NCI-H524 (cell line): ENCODE measurements around the gene CHMP2A.
"Not testable (repeated sequence)": the region's sequence is repeated elsewhere in the genome, so short reads cannot be mapped to it uniquely, and the experiment has no call there.

Experiments used
- DNase-seq, 2 experiments: peaks; one replicate each; lab custom pipeline; 2025; lab: John Stamatoyannopoulos, UW

The CHMP2A gene

DNA sequence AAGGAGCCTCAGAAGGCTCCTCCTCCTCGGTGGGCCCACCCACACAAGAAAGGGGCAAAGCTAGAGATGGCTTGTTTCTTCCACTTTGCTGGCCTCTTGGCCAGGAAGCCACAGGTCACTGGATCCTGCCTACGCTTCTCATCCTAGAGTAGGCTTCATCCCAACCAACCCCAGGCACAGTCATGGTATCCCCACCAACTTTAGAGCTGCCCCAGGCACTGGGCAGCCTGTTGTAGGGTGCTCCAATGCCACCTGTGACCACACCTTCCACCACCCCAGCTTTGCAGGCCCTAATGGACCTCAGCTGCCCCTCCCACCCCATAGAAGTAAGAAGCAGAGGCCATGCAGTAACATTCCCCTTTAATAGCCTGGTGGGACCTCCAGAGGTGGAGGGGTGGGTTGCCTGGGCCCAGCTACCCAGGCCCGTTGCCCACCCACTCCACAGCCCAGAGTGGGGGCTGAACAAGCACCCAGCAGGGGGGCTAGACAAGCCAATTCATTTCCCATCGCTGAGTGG lies 522 bp upstream of the CHMP2A start:
- no peak for DNase-seq

DNA sequence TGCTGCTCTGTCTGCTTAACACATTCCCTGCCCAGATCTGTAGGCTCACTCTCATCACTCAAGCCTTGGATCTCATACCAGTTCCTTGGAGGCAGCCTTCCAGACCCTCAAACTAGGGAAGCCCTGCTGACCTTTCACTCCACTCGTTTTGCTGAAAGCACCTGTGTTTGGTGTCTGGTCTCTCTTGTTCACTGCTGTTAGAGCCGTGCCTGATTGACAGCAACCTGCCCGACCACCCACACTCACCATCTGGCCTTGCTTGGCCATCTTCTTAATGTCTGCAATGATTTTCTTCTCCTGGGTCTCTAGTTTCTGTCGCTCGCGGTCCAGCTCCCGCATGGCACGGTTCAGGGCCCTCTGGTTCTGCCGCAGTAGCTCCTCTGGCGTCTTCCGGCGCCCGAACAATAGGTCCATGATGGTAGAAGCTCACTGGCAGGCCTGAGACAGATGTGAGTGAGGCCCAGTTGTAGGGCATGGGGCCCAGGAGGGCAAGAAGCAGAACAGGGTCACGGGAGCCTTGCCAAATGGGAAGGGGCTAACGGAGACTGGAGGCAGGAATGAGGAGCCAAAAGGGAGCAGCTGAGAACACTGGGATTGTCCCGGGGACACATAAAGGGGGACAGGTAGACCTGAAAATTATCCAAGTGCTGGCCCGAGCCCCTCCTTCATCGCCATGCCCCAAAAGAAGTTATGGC lies 959 bp downstream of the CHMP2A start:
- no peak for DNase-seq

DNA sequence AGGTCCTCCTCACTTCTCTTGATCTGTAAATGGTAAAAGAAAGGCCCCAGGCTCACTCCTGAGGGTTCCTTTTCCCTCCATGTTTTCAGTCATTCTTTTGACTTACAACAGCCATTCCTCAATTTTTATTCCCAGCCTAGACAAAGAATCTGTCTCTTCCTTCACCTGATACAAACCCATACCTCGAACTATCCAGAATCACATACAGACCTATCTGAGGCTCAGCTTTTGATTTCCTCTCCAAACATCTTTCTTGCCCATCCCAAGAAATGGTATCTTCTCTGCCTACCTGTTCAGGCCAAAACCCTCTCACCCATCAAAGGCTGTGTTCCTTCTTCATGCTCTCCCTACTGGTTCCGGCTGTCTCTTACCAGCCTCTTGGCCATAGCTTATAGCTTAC lies 2.2 kb downstream of the CHMP2A start:
- no peak for DNase-seq

DNA sequence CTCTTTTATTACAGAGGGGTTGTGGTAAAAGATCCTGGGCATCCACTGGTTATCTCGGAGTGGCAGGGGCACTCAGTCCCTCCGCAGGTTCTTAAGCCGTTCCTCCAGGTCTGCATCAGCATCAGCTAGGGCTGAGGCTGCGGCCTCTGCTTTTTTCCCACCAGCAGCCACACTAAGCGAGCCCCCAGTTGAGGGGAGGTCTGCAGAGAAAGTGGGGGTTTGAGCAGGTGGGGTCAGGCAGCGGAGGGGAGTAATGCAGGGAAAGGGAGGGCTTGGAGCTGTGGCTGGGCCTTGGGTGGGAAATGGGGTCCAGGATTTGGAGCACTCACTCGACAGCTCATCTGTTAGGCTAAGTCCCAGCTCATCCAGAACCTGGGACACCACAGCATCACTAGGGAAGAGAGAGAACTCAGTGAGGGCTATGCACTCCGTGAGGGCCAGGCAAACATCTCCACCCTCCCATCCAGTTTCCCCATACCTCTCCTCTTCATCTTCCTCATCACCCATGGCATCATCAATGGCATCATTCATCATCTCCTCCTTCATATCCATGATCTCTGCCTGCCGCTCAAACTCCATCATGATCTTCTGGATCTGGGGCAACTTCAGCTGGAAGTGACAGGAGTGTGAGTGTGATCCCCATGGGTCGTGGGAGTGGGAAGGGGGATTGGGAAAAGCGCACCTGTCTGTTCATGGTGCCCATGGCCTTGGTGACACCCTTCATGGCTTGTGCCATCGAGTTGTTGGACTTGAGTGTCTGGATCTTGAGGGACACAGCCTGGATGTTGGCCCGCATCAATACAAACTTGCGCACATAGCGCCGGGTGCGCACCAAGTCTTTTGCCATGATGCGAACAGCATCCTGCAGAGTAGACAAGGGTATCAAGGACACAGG lies 3.1 kb downstream of the CHMP2A start:
- no peak for DNase-seq

DNA sequence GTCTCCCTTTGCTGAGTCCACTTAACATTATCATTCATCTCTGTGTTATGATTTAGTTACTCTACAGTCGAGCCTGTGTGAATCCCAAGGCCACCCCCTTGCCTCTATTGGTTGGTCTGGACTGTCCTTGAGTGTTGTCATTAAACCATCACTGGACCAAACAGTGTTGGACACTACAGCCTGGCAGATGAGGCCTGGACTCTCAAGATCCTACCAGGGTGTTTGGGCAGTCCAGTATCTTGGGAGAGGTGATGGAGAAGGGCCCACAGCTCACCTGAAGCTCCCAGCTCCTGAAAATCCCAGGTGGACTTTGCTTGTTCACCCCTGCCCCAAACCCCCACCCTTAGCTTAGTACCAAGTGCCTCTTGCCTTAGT lies 3.8 kb downstream of the CHMP2A start:
- DNase-seq: no peak

DNA sequence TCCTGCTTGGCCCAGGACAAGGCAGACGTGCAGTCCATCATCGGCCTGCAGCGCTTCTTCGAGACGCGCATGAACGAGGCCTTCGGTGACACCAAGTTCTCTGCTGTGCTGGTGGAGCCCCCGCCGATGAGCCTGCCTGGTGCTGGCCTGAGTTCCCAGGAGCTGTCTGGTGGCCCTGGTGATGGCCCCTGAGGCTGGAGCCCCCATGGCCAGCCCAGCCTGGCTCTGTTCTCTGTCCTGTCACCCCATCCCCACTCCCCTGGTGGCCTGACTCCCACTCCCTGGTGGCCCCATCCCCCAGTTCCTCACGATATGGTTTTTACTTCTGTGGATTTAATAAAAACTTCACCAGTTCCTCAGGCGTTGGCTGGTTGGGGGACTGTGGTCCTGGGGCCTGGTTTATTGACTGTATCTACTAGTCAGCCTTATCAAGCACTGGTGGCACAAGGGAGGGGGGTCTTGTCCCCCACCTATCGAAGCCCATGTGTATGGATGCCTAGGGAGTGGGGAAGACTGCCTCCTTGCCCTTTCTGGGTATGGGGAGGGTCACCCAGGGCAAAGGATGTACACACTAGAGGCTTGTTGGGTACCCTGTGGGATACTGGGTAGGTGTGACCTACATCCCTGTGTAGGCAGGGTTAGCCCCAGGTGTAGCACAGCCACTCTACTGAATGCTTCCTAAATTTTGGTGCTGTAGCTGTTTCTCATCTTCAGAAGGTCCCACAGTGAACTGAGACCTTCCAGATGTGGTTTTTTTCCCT lies 4.4 kb downstream of the CHMP2A start:
- DNase-seq: no peak

DNA sequence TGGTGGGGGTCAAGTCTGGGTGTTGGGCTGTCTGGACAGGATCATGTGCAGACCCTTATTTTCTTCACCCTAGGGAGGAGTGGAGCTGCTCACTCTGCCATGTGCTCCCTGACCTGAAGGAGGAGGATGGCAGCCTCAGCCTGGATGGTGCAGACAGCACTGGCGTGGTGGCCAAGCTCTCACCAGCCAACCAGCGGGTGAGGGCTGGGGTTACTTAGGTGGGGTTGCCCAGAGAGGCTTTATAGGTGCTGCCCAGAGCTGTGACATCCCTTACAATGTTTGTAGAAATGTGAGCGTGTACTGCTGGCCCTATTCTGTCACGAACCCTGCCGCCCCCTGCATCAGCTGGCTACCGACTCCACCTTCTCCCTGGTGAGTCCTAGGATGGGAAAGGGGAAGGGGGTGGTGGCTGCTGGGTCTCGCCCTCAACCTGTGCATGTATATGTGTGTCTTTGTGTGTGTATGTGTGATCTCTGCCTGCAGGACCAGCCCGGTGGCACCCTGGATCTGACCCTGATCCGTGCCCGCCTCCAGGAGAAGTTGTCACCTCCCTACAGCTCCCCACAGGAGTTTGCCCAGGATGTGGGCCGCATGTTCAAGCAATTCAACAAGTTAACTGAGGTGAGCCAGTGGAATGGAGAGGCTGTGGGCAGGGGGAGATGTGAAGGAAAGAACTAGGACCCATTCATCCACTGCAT lies 5.1 kb downstream of the CHMP2A start:
- no peak for DNase-seq

DNA sequence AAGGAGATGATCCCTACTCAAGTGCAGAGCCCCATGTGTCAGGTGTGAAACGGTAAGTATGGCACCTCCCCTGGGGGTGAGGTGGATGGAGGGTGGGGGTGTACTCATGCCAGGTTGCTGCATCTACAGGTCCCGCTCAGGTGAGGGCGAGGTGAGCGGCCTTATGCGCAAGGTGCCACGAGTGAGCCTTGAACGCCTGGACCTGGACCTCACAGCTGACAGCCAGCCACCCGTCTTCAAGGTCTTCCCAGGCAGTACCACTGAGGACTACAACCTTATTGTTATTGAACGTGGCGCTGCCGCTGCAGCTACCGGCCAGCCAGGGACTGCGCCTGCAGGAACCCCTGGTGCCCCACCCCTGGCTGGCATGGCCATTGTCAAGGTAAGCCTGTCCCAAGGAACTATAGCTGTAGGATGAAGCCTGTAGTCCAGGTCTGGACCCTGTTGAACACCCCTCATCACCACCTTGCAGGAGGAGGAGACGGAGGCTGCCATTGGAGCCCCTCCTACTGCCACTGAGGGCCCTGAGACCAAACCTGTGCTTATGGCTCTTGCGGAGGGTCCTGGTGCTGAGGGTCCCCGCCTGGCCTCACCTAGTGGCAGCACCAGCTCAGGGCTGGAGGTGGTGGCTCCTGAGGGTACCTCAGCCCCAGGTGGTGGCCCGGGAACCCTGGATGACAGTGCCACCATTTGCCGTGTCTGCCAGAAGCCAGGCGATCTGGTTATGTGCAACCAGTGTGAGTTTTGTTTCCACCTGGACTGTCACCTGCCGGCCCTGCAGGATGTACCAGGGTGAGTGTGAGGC lies 5.8 kb downstream of the CHMP2A start:
- no peak for DNase-seq

DNA sequence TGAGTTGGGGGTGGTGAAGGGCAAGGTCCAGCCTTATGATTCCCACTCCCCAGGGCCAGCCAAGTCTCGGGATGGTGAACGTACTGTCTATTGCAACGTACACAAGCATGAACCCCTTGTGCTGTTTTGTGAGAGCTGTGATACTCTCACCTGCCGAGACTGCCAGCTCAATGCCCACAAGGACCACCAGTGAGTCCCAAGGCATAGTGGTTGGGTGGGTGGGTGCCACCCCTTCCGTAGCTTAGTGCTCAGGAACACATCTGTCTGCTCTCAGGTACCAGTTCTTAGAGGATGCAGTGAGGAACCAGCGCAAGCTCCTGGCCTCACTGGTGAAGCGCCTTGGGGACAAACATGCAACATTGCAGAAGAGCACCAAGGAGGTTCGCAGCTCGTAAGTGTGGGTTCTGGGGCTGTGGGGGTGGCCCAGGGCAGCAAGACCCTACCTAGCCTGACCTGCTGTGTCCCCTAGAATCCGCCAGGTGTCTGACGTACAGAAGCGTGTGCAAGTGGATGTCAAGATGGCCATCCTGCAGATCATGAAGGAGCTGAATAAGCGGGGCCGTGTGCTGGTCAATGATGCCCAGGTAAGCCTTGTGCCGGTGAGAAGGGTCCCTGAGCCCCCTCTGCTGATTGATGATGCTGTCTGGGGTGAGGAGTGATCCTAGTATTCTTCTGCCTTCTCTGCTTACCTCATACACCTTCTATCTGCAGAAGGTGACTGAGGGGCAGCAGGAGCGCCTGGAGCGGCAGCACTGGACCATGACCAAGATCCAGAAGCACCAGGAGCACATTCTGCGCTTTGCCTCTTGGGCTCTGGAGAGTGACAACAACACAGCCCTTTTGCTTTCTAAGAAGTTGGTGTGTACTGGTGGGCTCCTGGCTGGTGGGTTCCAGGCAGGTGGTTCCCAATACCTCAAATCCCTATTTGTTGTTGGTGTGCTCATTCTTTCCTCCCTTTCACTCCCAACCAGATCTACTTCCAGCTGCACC lies 7.3 kb downstream of the CHMP2A start:
- no peak for DNase-seq

DNA sequence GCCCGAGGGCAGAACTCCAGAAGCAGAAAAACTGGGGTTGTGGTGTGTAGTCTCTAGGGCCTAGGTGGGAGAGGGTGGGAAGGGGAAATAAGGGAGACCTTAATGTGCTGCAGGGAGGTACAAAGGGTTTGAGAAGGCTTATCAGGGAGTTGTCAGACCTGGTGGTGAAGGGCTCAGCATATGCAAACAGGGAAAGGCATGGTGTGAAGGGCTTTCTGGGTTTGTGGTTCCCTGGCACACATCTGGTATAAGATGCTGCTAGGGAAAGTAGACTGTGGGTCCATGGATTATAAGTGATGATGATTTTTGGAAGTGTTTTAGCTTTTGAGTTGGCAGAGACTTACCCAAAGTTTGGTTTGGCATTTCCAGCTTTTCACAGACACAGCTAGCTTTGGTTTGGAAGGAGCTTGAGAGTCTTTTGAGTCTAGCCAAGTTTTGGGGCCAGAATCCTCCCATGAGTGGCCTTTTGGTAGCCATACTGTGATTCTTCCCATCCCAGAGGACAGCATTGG lies 8.8 kb downstream of the CHMP2A start:
- no peak for DNase-seq

DNA sequence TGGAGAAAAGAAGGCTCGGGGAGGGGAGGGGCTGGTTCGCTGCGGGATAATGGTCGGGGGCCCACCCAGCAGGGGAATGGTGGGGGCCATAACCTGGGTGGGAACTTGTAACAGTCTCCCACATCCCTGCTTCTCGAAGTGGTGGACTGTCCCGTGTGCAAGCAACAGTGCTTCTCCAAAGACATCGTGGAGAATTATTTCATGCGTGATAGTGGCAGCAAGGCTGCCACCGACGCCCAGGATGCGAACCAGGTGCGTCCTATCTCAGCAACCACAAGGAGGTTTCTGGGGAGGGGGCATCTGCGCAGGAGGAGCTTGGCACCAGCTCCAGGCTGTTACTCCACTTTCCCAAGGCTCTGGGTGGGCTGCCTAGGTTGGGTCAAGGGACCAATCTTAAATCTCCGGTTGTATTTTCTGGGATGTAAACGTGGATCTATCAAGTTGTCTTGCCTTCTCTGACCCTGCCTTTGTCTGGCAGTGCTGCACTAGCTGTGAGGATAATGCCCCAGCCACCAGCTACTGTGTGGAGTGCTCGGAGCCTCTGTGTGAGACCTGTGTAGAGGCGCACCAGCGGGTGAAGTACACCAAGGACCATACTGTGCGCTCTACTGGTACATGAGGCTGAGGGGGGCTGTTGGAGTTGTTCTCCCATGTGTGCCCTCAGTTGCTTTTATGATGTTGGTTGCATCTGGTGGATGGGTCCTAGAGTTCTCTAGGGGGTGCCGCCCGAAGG lies 9.5 kb downstream of the CHMP2A start:
- DNase-seq: no peak

DNA sequence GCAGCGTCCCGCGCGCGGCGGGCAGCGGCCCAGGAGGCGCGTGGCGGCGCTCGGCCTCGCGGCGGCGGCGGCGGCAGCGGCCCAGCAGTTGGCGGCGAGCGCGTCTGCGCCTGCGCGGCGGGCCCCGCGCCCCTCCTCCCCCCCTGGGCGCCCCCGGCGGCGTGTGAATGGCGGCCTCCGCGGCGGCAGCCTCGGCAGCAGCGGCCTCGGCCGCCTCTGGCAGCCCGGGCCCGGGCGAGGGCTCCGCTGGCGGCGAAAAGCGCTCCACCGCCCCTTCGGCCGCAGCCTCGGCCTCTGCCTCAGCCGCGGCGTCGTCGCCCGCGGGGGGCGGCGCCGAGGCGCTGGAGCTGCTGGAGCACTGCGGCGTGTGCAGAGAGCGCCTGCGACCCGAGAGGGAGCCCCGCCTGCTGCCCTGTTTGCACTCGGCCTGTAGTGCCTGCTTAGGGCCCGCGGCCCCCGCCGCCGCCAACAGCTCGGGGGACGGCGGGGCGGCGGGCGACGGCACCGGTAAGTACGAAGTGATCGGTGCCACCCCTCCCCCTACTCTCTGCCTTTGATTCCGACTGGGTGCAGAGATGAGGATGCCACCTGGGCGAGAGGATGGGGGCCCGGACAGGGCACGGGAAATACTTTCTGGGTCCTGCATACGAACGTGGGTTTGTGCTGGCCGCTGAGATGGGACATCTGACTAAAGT lies 10.2 kb downstream of the CHMP2A start:
- no peak for DNase-seq

DNA sequence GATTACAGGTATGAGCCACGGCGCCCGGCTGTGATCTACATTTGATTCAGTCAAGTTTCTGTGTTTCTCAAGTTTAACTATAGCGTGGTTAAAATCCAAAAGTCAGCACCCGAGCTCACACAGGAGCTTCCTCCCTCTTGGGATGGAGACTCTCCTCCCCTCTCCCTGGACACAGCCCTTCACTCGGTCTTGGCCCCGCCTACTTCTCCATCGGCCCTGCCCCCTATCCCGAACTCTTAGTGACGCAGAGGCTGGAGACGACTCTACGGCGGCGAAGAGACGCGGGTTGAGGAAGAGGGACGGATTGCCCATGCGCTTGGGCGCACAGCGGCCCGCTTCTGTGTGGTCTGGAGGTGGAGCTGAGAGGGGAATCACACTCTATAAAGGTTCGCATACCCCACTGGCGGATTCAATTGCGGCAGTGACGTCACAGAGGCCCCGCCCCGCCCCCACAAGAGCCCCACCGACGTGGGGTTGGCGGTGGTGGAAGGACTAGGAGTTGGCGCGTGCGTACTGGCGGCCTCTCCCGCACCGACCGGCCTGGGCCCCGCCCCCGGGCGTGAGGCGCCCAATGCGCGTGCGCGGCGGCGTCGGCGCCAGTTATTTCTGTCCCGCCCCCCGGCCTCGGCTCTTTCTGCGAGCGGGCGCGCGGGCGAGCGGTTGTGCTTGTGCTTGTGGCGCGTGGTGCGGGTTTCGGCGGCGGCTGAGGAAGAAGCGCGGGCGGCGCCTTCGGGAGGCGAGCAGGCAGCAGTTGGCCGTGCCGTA lies 10.9 kb downstream of the CHMP2A start, which contains the start of gene TRIM28:
TSS of gene TRIM28 (plus strand) at position 239 of the 765 bp plus-strand sequence. CDS start 694 bp downstream, outside the sequence.
- DNase-seq: no peak

DNA sequence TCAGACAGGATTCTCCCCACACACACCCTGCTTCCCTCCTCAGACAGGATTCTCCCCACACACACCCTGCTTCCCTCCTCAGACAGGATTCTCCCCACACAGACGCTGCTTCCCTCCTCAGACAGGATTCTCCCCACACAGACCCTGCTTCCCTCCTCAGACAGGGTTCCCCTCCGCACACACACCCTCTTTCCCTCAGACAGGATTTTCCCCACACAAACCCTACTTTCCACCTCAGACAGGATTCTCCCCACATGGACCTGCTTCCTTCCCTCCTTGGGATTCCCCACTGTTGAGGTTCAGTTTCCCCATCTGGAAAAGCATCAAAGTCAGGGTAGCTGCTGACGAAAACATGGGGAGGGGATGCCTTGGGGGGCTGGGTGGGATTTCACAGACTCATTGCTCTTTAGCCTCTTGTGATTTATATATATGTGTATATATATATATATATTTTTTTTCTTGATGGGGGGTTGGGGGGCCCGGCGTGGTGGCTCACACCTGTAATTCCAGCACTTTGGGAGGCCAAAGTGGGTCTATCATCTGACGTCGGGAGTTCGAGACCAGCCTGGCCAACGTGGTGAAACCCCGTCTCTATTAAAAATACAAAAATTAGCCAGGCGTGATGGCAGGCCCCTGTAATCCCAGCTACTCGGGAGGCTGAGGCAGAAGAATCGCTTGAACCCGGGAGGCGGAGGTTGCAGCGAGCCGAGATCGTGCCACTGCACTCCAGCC lies 12.1 kb downstream of the CHMP2A start:
- DNase-seq: not testable (repeated sequence)

DNA sequence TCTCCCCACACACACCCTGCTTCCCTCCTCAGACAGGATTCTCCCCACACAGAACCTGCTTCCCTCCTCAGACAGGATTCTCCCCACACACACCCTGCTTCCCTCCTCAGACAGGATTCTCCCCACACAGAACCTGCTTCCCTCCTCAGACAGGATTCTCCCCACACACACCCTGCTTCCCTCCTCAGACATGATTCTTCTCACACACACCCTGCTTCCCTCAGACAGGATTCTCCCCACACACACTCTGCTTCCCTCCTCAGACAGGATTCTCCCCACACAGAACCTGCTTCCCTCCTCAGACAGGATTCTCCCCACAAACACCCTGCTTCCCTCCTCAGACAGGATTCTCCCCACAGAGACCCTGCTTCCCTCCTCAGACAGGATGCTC lies 15.7 kb downstream of the CHMP2A start:
- DNase-seq: not testable (repeated sequence)
